Testis (tissue), 2 donors: ENCODE measurements around the gene SAXO2.
"Not testable (repeated sequence)": the region's sequence is repeated elsewhere in the genome, so short reads cannot be mapped to it uniquely, and the experiment has no call there.

Experiments used
- CTCF ChIP-seq, 3 experiments: fragments of 450-650 bp in 2 of 3; fragments of 200-600 bp in 1 of 3; sonication (generic) in 1 of 3; IDR thresholded peaks; one replicate each; pipeline ENCODE4 v1.5.1; 2016 to 2019; ENCODE audit warnings: antibody characterized with exemption in 3 of 3, mild to moderate bottlenecking in 2 of 3, moderate library complexity in 1 of 3
- POLR2A ChIP-seq: fragments of 450-650 bp; IDR thresholded peaks from one replicate; pipeline ENCODE4 v1.6.1; 2017; ENCODE audit warnings: antibody characterized with exemption, mild to moderate bottlenecking, moderate library complexity

- TF ChIP-seq CTCF (IDR thresholded peaks at IDR 0.05); POLR2A: not testable (repeated sequence)
Observed at GRCh38 chr15:82318281-82318680, 55.7 kb downstream of the SAXO2 start.
